C4-2B (cell line): ENCODE measurements around the gene CCDC85C.

Experiments used
- H3K27ac ChIP-seq: fragments of 450-650 bp; 2 replicates; pipeline ENCODE4 v1.5.1; 2017
- ZFX ChIP-seq: fragments of 450-650 bp; IDR thresholded peaks from 2 replicates; pipeline ENCODE4 v1.6.1; 2017
- TF ChIP-seq, protein P1 (sequence below): fragments of 450-650 bp; conservative IDR thresholded peaks from 2 replicates; pipeline ENCODE4 v1.5.1; 2017; ENCODE audit warnings: mild to moderate bottlenecking

Gene CCDC85C

DNA sequence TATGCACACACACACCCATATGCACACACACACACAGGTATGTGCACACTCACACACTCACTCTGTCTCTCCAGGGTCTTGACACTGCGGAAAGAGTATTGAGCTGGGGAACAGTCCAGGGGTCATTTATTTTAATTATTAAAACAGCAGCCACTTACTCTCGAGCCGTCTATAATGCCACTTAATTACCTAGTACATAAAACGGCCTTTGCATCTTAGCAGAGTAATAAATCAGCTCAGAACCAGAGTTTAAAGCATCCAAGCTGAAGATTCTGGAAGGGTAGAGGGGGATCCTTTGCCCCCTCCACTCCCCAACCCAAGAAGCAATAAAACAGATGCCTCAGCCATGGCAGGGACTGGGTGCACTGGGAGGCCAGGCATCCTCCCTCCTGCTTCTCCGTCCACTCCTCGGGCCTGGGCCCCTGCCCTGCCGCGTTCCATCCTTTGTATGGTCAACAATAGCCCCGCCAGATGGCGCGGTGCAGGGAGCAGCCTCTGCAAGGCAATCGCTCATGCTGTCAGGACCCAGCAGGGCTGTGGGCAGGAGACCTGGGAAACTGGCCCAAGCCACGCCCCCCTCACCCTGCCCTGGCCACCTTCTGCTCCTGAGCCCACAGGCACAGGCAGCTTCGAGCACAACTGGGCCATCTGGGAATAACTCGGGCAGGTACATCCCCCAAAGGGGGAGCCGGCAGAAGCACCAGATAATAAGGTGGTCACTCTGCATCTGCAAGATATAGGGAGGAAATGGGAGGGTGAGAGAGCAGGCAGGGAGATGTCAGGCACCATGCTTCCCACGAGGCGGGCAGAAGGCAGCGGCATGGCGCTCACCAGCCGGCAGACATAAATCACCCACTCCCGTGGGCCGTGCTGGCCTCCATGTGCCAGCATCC, 40.9 kb downstream of the CCDC85C start:
- no peak for TF ChIP-seq ZFX
- TF ChIP-seq, protein P1, sequence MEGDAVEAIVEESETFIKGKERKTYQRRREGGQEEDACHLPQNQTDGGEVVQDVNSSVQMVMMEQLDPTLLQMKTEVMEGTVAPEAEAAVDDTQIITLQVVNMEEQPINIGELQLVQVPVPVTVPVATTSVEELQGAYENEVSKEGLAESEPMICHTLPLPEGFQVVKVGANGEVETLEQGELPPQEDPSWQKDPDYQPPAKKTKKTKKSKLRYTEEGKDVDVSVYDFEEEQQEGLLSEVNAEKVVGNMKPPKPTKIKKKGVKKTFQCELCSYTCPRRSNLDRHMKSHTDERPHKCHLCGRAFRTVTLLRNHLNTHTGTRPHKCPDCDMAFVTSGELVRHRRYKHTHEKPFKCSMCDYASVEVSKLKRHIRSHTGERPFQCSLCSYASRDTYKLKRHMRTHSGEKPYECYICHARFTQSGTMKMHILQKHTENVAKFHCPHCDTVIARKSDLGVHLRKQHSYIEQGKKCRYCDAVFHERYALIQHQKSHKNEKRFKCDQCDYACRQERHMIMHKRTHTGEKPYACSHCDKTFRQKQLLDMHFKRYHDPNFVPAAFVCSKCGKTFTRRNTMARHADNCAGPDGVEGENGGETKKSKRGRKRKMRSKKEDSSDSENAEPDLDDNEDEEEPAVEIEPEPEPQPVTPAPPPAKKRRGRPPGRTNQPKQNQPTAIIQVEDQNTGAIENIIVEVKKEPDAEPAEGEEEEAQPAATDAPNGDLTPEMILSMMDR: no peak; the same call in 1 of the 2 replicates
- peak overlapping the region; percentile 98 for H3K27ac ChIP-seq

DNA sequence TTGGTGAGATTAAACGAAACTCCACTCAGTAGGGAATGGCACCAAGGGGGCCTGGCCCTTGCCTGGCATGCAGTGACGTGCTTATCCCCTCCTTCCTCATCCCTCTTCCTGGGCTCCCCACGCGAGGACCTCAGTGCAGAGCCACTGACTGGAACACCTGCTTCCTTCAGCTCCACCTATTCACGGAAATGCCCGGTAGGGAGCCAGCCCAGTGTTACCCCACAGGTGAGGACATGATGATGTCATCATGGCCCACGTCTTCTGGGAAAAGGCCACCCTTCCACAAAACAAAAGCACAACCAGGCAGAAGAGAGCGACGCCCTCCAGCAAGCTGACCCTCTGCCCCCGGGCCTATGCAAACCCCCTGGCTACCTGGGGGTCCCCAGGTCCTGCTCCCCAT, 42.1 kb downstream of the CCDC85C start:
- peak overlapping the region; percentile 98 for H3K27ac ChIP-seq
- TF ChIP-seq, protein P1: no peak
- TF ChIP-seq ZFX: no peak

DNA sequence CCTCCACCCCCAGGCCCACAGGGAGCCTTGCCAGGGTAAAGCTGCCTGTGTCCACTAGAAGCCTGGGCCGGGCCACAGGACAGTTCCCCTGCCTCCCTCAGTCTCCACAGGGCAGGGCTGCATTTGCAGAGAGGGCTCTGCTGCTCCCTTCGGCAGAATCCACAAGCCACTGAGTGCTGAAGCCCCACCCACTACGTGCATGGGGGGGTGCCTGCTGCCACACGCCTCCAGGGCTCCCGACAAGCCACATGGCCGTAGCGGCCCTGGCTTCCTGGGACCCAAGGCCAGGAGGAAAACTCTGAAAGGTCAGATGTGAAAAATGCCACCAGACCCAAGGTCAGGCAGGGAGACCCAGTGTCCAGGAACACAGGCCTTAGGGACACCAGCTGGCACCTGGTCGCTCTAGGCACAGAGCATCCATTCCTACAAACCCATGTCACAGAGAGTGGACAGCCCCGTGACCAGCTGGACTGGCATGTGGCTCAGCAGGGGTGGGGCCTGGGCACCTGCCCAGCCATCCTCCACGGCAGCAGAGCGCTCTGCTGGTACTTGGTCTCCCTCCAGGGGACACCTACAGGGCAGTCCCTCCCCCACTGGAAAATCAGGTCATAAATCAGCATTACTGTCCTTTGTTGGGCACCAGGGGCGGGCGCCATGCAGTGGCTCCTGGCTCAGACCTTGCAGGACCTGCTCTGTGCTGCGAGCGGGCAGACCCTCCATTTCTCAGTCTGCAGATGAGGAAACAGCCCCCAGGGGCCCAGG, 42.9 kb downstream of the CCDC85C start:
- H3K27ac ChIP-seq: peak overlapping the region; percentile 98
- TF ChIP-seq, protein P1: no peak
- no peak for TF ChIP-seq ZFX

DNA sequence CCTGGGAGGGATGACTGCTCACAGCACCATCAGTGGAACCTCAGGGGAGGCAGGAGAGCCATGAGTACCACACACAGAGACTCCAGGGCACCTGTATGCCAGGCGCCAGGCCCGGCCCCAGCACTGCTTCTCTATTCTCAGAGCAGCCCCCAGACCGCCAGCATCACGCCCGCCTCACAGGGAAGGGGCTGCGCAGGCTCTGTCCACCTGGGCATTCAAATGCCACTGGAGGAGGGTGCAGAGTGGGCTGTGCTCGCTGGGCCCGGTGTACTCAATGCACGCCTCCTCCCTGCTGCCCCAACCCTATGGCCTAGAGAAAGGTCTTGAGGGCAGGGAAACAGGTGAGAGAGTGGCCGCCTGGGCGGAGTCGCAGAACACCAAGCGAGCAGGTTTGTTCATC, 43.6 kb downstream of the CCDC85C start:
- peak overlapping the region; percentile 98 for H3K27ac ChIP-seq
- no peak for TF ChIP-seq ZFX
- TF ChIP-seq, protein P1: no peak

DNA sequence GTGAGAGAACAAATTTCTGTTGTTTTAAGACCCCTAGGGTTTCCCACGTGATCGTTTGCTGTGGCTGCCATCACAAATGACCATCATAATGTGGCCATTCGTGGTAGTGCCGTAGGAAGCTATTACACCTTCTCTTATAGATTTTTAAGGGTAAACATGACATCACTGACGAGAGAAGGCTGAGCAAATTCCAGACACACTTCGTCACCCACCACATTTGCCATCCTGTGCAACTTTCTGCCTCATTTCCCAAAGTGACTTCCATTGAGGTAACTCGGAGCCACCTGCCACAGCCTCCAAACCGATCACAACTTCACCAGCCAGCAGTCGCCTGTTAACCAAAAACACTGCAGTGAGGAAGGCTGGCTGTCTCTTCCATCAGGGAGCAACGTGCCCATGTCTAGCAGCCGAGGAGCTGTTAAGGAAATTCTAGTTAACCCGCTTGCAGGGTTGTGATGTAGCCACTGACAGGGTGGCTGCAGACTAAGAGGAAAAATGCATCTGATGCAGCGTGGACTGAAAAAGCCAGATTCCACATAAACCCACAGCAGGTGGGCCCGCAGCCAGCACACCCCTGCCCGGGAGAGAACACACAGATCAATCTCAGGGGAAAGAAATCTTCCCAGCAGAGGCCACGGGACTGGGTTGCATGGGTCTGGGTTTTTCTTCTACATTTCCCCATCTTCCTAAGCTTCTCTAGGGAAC, 44.6 kb downstream of the CCDC85C start:
- TF ChIP-seq, protein P1: no peak
- no peak for TF ChIP-seq ZFX
- peak overlapping the region; percentile 98; the same call in 1 of the 2 replicates for H3K27ac ChIP-seq

DNA sequence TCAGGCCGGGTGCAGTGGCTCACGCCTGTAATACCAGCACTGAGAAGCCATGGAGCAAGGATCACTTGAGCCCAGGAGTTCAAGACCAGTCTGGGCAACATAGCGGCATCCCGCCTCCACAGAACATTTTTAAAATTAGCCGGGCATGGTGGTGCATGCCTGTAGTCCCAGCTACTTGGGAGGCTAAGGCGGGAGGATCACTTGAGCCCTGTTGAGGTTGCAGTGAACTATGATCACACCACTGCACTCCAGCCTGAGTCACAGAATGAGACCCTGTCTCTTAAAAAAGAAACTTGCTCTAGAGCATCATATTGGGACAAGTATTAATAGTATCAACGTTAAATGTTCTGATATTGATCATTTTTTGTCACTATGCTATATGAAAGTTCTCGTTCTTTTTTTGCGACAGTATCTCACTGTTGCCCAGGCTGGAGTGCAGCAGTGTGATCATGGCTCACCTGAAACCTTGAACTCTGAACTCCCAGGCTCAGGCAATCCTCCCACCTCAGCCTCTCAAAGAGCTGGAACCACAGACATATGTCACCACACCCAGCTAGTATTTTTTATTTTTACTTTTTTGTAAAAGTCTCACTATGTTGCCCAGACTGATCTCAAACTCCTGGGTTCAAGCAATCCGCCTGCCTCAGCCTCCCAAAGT, 47.7 kb downstream of the CCDC85C start:
- peak overlapping the region; percentile 80 for H3K27ac ChIP-seq
- TF ChIP-seq, protein P1: no peak
- no peak for TF ChIP-seq ZFX
